ENCODE results near the gene CSNK2A2. TPM values are rescaled to one million over a fixed set of nuclear protein-coding genes. Genes with fewer than 3 reads are reported as not detected.

Gene CSNK2A2
- total and polyA plus RNA-seq, 2 of the 8 experiments (the other 6 are each of a cell fraction or from before 2014, with no cell fraction given) = 37.9 to 128 TPM

DNA sequence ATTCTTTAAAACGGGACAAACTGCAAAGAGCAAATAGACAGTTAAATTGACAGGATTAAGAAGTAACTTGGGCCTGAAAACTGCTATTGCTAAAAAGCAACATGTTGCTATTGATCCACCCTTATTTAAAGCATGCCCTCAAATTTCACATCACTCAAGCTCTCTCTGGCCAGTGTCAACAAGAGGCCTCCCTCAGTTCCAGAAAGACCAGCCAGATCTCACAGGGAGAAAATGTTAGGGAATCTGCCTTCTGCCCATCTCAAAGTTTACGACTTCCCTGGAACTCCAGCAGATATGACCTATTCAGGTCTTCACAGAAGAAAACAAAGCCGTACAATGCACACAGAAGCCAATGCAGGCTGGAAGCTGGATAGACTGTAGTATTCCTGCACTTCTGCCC lies 77.7 kb downstream of the CSNK2A2 start:
- no peak overlapping the region for H4K8ac ChIP-seq (ENCODE audit: extremely low read depth, insufficient read depth, low read length)
- DNase-seq (ENCODE audit: low read depth in 1 of 2, low spot score in 2 of 2) = no peak
- POLR2A ChIA-PET (ENCODE audit: partially characterized antibody) = interaction anchor here (2.6 to 3.0 kb wide), 2 partner anchors 9 to 12 kb away, joined by 9 to 27 read pairs; partner anchors contain the start of gene CFAP20
- H3K27ac ChIP-seq (ENCODE audit: low read depth, low read length) = no peak overlapping the region
- peaks cover 5% of the 10 kb centered on the region; the same call in 1 of the 2 replicates for H3K79me1 ChIP-seq (ENCODE audit: low read depth, low read length)
- no peak for FAIRE-seq
- H2BK5ac ChIP-seq (ENCODE audit: low read depth, low read length) = no peak overlapping the region
- CTCF ChIA-PET (ENCODE audit: partially characterized antibody) = interaction anchor here (0.5 to 19.7 kb wide), 11 partner anchors 8 to 678 kb away, joined by 3 to 362 read pairs (median 12); partner anchors contain the start of gene MMP15
- no peaks in the 10 kb centered on the region for H3K9me3 ChIP-seq (ENCODE audit: insufficient read depth in 2 of 2, low read depth in 1 of 2, low read length in 1 of 2)
- TF ChIP-seq, protein P1, sequence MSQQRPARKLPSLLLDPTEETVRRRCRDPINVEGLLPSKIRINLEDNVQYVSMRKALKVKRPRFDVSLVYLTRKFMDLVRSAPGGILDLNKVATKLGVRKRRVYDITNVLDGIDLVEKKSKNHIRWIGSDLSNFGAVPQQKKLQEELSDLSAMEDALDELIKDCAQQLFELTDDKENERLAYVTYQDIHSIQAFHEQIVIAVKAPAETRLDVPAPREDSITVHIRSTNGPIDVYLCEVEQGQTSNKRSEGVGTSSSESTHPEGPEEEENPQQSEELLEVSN (IDR thresholded peaks at IDR 0.05) = no peak
- no peak overlapping the region for H2BK120ac ChIP-seq (replicated peaks; ENCODE audit: low read depth, low read length)
- no peak overlapping the region for H2AK5ac ChIP-seq (ENCODE audit: low read depth, low read length)
- H4K20me1 ChIP-seq (replicated peaks in 1 of 2; ENCODE audit: control insufficient read depth in 1 of 2, insufficient read depth in 2 of 2, low read length in 2 of 2) = peaks cover 15 to 23% of the 10 kb centered on the region in 2 experiments
- H3K27me3 ChIP-seq (replicated peaks in 1 of 4; ENCODE audit: control insufficient read depth in 3 of 4, extremely low read depth in 1 of 4, insufficient read depth in 3 of 4, low read length in 3 of 4) = no peaks in the 10 kb centered on the region
- H3K9ac ChIP-seq (replicated peaks in 1 of 4; ENCODE audit: extremely low read depth in 1 of 4, low read depth in 3 of 4, low read length in 3 of 4) = no peak overlapping the region
- no peak overlapping the region for H4K91ac ChIP-seq (replicated peaks; ENCODE audit: insufficient read length, low read length)
- H3K36me3 ChIP-seq (ENCODE audit: control insufficient read depth in 2 of 4, insufficient read depth in 4 of 4, low read length in 3 of 4) = peaks cover 7 to 15% (median 13%) of the 10 kb centered on the region in 4 experiments
- H3K4me3 ChIP-seq (ENCODE audit: extremely low read depth in 1 of 4, insufficient read depth in 2 of 4, low read depth in 3 of 4, low read length in 4 of 4) = no peak overlapping the region
- H3K56ac ChIP-seq (replicated peaks; ENCODE audit: insufficient read length, low read depth, low read length) = no peak overlapping the region
- H4K5ac ChIP-seq (ENCODE audit: insufficient read length, low read depth, low read length) = no peak overlapping the region
- H3K4ac ChIP-seq (replicated peaks; ENCODE audit: insufficient read length, low read depth, low read length) = no peak overlapping the region
- H2BK20ac ChIP-seq (ENCODE audit: low read length) = no peak overlapping the region
- no peak overlapping the region for H3K14ac ChIP-seq (ENCODE audit: insufficient read length)
- no peak overlapping the region for H3K4me2 ChIP-seq (ENCODE audit: insufficient read depth in 1 of 2, low read depth in 2 of 2, low read length in 2 of 2)
- no peak overlapping the region for H2AFZ ChIP-seq (ENCODE audit: low read length)
- H2BK12ac ChIP-seq (ENCODE audit: low read depth, low read length) = no peak overlapping the region
- peaks cover 0 to 8% (median 1%) of the 10 kb centered on the region in 4 experiments; a peak in 3 of 7 replicates for H3K4me1 ChIP-seq (replicated peaks in 1 of 4; ENCODE audit: control insufficient read depth in 3 of 4, insufficient read depth in 4 of 4, low read length in 3 of 4)
- H2BK15ac ChIP-seq (ENCODE audit: low read length) = no peak overlapping the region
- no peak overlapping the region for H3K23ac ChIP-seq (ENCODE audit: insufficient read length)
- no peak overlapping the region for H3K18ac ChIP-seq (ENCODE audit: extremely low read depth, low read length)
- 86% methylated on average over 3 of the region's 3 CpGs; no CpG with 5 or more reads in 1 of the 2 experiments for whole genome bisulfite sequencing, 2 experiments (ENCODE audit: extremely low coverage in 1 of 2, insufficient coverage in 1 of 2, insufficient read length in 1 of 2, insufficient replicate concordance in 2 of 2, low coverage in 1 of 2, low lambda C conversion rate in 2 of 2, missing lambda C conversion rate in 1 of 2)
- no peaks in the 10 kb centered on the region for H3K23me2 ChIP-seq (ENCODE audit: low read depth, low read length)
- peaks cover 9 to 76% of the 10 kb centered on the region in 2 experiments for H3K79me2 ChIP-seq (ENCODE audit: control insufficient read depth in 1 of 2, insufficient read depth in 2 of 2, low read length in 2 of 2)

All from H1 (cell line).